T-helper 17 cell (primary cell): ENCODE measurements around the gene ARTN. TPM values are rescaled to one million over a fixed set of nuclear protein-coding genes. Genes with fewer than 3 reads are reported as not detected.

Experiments used
- ATAC-seq: fragments of 150-1000 bp; cut with Tn5 transposase; 2 replicates; pipeline ENCODE4 v1.10.0; 2021; ENCODE audit warnings: mild to moderate bottlenecking, moderate library complexity
- DNase-seq, 3 donors: peaks; one replicate each; pipeline versions ENCODE4 v3.0.0 to v3.0.0-alpha.2; 2020 to 2021
- H3K9me3 ChIP-seq: one replicate; pipeline ENCODE4 v1.7.0; 2013; ENCODE audit warnings: low read length, mild to moderate bottlenecking; ENCODE audit not compliant: control insufficient read depth, poor library complexity, severe bottlenecking
- H3K27ac Mint-ChIP-seq: one replicate; pipeline ENCODE4 v1.8.0; 2022; ENCODE audit warnings: mild to moderate bottlenecking, moderate library complexity, mixed read lengths
- H3K27me3 Mint-ChIP-seq: one replicate; pipeline ENCODE4 v1.8.0; 2022; ENCODE audit warnings: mixed read lengths
- H3K36me3 Mint-ChIP-seq: one replicate; pipeline ENCODE4 v1.8.0; 2022; ENCODE audit warnings: low read depth, mixed read lengths
- H3K4me1 Mint-ChIP-seq: one replicate; pipeline ENCODE4 v1.8.0; 2022; ENCODE audit warnings: mild to moderate bottlenecking, mixed read lengths
- H3K4me3 Mint-ChIP-seq: one replicate; pipeline ENCODE4 v1.8.0; 2022; ENCODE audit warnings: mild to moderate bottlenecking, moderate library complexity, mixed read lengths
- total RNA-seq, 4 donors: library from RNA in 2 of 4; stranded (reverse) in 2 of 4; gene quantifications; one replicate each; pipeline ENCODE4 v1.2.3 and lab custom pipeline; 2022 to 2026

The ARTN gene
- total RNA-seq, 2 donors from 2014 or later = 0.52 to 0.65 TPM

GRCh38 chr1:43981636-43982035 is 48.0 kb downstream of the ARTN start:
- H3K27ac Mint-ChIP-seq = no peak overlapping the region
- no peaks in the 10 kb centered on the region for H3K9me3 ChIP-seq
- DNase-seq (no peak), ATAC-seq (no peak)
- peaks cover 49% of the 10 kb centered on the region for H3K4me1 Mint-ChIP-seq
- no peak overlapping the region for H3K4me3 Mint-ChIP-seq
- peaks cover 17% of the 10 kb centered on the region for H3K36me3 Mint-ChIP-seq
- no peaks in the 10 kb centered on the region for H3K27me3 Mint-ChIP-seq

- DNase-seq (no peak), ATAC-seq (no peak)
- Mint-ChIP-seq H3K36me3 (peaks cover 12% of the 10 kb centered on the region), H3K27me3 (no peaks in the 10 kb centered on the region), H3K4me3 (no peak overlapping the region), H3K27ac (no peak overlapping the region), H3K4me1 (peaks cover 44% of the 10 kb centered on the region)
- no peaks in the 10 kb centered on the region for H3K9me3 ChIP-seq
These were observed 48.6 kb downstream of the ARTN start for GRCh38 chr1:43982241-43982640.

GRCh38 chr1:43982808-43983207 is 49.2 kb downstream of the ARTN start:
- Mint-ChIP-seq H3K4me3 (no peak overlapping the region), H3K27ac (no peak overlapping the region), H3K27me3 (no peaks in the 10 kb centered on the region), H3K4me1 (peaks cover 38% of the 10 kb centered on the region), H3K36me3 (peaks cover 6% of the 10 kb centered on the region)
- H3K9me3 ChIP-seq = no peaks in the 10 kb centered on the region
- ATAC-seq (no peak), DNase-seq (no peak)

GRCh38 chr1:43983253-43983899 is 49.8 kb downstream of the ARTN start:
- no peaks in the 10 kb centered on the region for H3K9me3 ChIP-seq
- Mint-ChIP-seq H3K27me3 (no peaks in the 10 kb centered on the region), H3K4me1 (peaks cover 33% of the 10 kb centered on the region), H3K36me3 (peaks cover 4% of the 10 kb centered on the region), H3K4me3 (no peak overlapping the region), H3K27ac (peak overlapping the region; percentile 63)
- DNase-seq = no peak
- no peak for ATAC-seq

- H3K27me3 Mint-ChIP-seq = no peaks in the 10 kb centered on the region
- DNase-seq (no peak), ATAC-seq (no peak)
- peaks cover 4% of the 10 kb centered on the region for H3K36me3 Mint-ChIP-seq
- no peaks in the 10 kb centered on the region for H3K9me3 ChIP-seq
- peaks cover 28% of the 10 kb centered on the region for H3K4me1 Mint-ChIP-seq
- H3K27ac Mint-ChIP-seq = no peak overlapping the region
- no peak overlapping the region for H3K4me3 Mint-ChIP-seq
These were observed 51.3 kb downstream of the ARTN start for GRCh38 chr1:43984855-43985254.

- no peaks in the 10 kb centered on the region for H3K9me3 ChIP-seq
- Mint-ChIP-seq H3K27me3 (no peaks in the 10 kb centered on the region), H3K4me1 (peaks cover 20% of the 10 kb centered on the region), H3K4me3 (no peak overlapping the region), H3K36me3 (peaks cover 4% of the 10 kb centered on the region), H3K27ac (no peak overlapping the region)
- DNase-seq = no peak
- ATAC-seq = no peak
These were observed 52.5 kb downstream of the ARTN start for GRCh38 chr1:43985984-43986595.

GRCh38 chr1:43986712-43987111 is 53.1 kb downstream of the ARTN start:
- peaks cover 4% of the 10 kb centered on the region for H3K36me3 Mint-ChIP-seq
- H3K27me3 Mint-ChIP-seq = no peaks in the 10 kb centered on the region
- H3K4me3 Mint-ChIP-seq = no peak overlapping the region
- peaks cover 24% of the 10 kb centered on the region for H3K4me1 Mint-ChIP-seq
- no peaks in the 10 kb centered on the region for H3K9me3 ChIP-seq
- ATAC-seq = no peak
- H3K27ac Mint-ChIP-seq = no peak overlapping the region
- DNase-seq = no peak

Other genes starting within 250 kb of the ARTN start
- gene ST3GAL3, start 226.3 kb upstream of the ARTN start, total RNA-seq = 10 to 100 TPM; 19.8 to 24.9 TPM
- 10 to 100 TPM; 10.6 to 12.5 TPM for gene IPO13, start 13.1 kb downstream of the ARTN start, total RNA-seq
- 10 to 100 TPM; 17.7 to 24.4 TPM for gene DPH2, start 36.2 kb downstream of the ARTN start, total RNA-seq
- gene ATP6V0B, start 41.2 kb downstream of the ARTN start, total RNA-seq = 10 to 100 TPM; 72.1 to 80.5 TPM
- 1 to 10 TPM; 2.8 to 3.4 TPM for gene B4GALT2, start 45.4 kb downstream of the ARTN start, total RNA-seq
- gene CCDC24, start 57.8 kb downstream of the ARTN start, total RNA-seq = 1 to 10 TPM; 1.4 to 1.5 TPM
- under 1 TPM in 1 of 2 donors, not detected in 1; 0.62 TPM for gene SLC6A9, start 97.7 kb downstream of the ARTN start, total RNA-seq
- gene KLF17, start 185.0 kb downstream of the ARTN start, total RNA-seq = not detected
- not detected for gene KLF18, start 207.8 kb downstream of the ARTN start, total RNA-seq